Measurements from ENCODE around the gene KRTAP10-1. TPM values are rescaled to one million over a fixed set of nuclear protein-coding genes. Genes with fewer than 3 reads are reported as not detected.

KRTAP10-1 gene
- total RNA-seq, 1 experiment from 2014 or later: not detected

GRCh38 chr21:44527156-44527982 lies 12.6 kb downstream of the KRTAP10-1 start (continued):
- no peak for TF ChIP-seq ARID4B (CRISPR knock-in tag; IDR thresholded peaks at IDR 0.05; ENCODE audit: borderline replicate concordance)
- TF ChIP-seq, protein P1, sequence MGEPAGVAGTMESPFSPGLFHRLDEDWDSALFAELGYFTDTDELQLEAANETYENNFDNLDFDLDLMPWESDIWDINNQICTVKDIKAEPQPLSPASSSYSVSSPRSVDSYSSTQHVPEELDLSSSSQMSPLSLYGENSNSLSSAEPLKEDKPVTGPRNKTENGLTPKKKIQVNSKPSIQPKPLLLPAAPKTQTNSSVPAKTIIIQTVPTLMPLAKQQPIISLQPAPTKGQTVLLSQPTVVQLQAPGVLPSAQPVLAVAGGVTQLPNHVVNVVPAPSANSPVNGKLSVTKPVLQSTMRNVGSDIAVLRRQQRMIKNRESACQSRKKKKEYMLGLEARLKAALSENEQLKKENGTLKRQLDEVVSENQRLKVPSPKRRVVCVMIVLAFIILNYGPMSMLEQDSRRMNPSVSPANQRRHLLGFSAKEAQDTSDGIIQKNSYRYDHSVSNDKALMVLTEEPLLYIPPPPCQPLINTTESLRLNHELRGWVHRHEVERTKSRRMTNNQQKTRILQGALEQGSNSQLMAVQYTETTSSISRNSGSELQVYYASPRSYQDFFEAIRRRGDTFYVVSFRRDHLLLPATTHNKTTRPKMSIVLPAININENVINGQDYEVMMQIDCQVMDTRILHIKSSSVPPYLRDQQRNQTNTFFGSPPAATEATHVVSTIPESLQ (CRISPR knock-in tag; IDR thresholded peaks at IDR 0.05): no peak

DNA sequence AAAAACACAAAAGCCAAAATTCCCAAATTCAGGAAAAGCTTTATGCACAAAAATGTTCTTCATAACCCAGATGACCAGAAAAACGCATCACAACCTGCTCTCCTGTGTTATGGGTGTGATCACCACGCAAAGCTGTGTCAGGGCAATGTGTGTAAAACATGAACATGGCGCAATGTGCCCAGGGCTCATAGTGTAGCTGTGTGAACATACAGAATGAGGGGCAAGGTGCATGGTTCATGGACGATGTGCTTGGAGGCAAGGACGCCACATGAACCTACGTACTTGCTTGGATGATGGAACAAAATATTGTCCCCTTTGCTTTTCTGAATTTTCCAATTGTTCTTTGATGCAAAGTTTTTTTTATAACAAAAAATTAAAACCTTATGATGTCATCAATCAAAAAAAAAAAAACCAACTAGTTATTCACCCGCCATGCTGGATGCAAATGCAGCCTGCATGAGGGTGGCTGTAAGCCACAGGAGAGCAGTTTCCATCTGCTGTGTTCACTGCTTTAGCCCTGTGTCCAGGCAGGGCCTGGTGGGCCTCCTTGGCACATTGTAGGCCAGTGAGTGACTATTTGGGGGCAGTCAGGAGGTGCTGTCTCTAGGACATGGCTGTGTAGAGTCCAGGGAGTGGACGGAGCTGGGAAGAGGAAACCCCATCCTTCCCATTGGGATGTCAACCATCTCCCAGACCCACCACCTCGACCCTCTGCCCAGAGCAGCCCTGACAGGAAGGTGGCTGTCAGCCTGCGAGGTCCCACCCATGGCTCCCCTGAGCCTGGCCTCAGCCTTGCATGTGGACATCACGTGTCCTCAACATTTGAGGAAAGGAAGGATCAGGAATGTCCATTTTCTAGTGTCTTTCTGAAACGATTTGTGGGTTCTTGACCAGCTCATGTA lies 13.6 kb downstream of the KRTAP10-1 start:
- Mint-ChIP-seq H3K4me3 (no peak overlapping the region), H3K9me3 (no peaks in the 10 kb centered on the region), H3K27me3 (ENCODE audit: low read depth) (no peaks in the 10 kb centered on the region), H3K27ac (no peak overlapping the region), H3K36me3 (no peaks in the 10 kb centered on the region), H3K4me1 (no peaks in the 10 kb centered on the region)
- ChIA-PET POLR2A (no interaction called here), CTCF (no interaction called here)
- DNase-seq (ENCODE audit: low spot score) (peak; percentile 4), ATAC-seq (no peak)
- TF ChIP-seq ZNF396 (CRISPR knock-in tag; IDR thresholded peaks at IDR 0.05; ENCODE audit: borderline replicate concordance): no peak
- TF ChIP-seq CREM (CRISPR knock-in tag; IDR thresholded peaks at IDR 0.05): no peak
- no peak for TF ChIP-seq SMAD3 (CRISPR knock-in tag; IDR thresholded peaks at IDR 0.05; ENCODE audit: borderline replicate concordance)
- TF ChIP-seq, protein P2, sequence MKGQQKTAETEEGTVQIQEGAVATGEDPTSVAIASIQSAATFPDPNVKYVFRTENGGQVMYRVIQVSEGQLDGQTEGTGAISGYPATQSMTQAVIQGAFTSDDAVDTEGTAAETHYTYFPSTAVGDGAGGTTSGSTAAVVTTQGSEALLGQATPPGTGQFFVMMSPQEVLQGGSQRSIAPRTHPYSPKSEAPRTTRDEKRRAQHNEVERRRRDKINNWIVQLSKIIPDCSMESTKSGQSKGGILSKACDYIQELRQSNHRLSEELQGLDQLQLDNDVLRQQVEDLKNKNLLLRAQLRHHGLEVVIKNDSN (CRISPR knock-in tag; IDR thresholded peaks at IDR 0.05): no peak
- no peak for TF ChIP-seq ZNF138 (CRISPR knock-in tag; conservative IDR thresholded peaks at IDR 0.05)
- TF ChIP-seq ZNF423 (CRISPR knock-in tag; IDR thresholded peaks at IDR 0.05): no peak

- DNase-seq (ENCODE audit: low spot score): no peak
- no peaks in the 10 kb centered on the region for H3K27me3 Mint-ChIP-seq (ENCODE audit: low read depth)
- no peaks in the 10 kb centered on the region for H3K9me3 Mint-ChIP-seq
- ATAC-seq: no peak
- H3K4me3 Mint-ChIP-seq: no peak overlapping the region
- no peaks in the 10 kb centered on the region for H3K36me3 Mint-ChIP-seq
- ChIA-PET CTCF (no interaction called here), POLR2A (interaction anchor here (0.7 kb wide), 1 partner anchor 32 kb away, joined by 3 read pairs; no protein-coding TSS in a partner anchor)
- H3K27ac Mint-ChIP-seq: no peak overlapping the region
- H3K4me1 Mint-ChIP-seq: no peaks in the 10 kb centered on the region
- TF ChIP-seq RELA (CRISPR knock-in tag; IDR thresholded peaks at IDR 0.05; ENCODE audit: borderline replicate concordance) (no peak), ZSCAN18 (CRISPR knock-in tag; IDR thresholded peaks at IDR 0.05) (no peak), FOXK1 (CRISPR knock-in tag; IDR thresholded peaks at IDR 0.05) (no peak), ZNF396 (CRISPR knock-in tag; IDR thresholded peaks at IDR 0.05; ENCODE audit: borderline replicate concordance) (no peak), CBFB (CRISPR knock-in tag; IDR thresholded peaks at IDR 0.05; ENCODE audit: low read depth) (no peak), EMX1 (CRISPR knock-in tag; IDR thresholded peaks at IDR 0.05) (no peak), RORB (CRISPR knock-in tag; IDR thresholded peaks at IDR 0.05) (no peak), NR3C1 (CRISPR knock-in tag; conservative IDR thresholded peaks at IDR 0.05; ENCODE audit: low read depth) (no peak)
- TF ChIP-seq, protein P1 (CRISPR knock-in tag; IDR thresholded peaks at IDR 0.05): no peak
- TF ChIP-seq, protein P3, sequence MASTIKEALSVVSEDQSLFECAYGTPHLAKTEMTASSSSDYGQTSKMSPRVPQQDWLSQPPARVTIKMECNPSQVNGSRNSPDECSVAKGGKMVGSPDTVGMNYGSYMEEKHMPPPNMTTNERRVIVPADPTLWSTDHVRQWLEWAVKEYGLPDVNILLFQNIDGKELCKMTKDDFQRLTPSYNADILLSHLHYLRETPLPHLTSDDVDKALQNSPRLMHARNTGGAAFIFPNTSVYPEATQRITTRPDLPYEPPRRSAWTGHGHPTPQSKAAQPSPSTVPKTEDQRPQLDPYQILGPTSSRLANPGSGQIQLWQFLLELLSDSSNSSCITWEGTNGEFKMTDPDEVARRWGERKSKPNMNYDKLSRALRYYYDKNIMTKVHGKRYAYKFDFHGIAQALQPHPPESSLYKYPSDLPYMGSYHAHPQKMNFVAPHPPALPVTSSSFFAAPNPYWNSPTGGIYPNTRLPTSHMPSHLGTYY (CRISPR knock-in tag; IDR thresholded peaks at IDR 0.05): no peak
Observed at GRCh38 chr21:44525391-44526095, 14.5 kb downstream of the KRTAP10-1 start.

Measured in WTC11 (cell line).